ENCODE results near the gene OR10G3.

DNA sequence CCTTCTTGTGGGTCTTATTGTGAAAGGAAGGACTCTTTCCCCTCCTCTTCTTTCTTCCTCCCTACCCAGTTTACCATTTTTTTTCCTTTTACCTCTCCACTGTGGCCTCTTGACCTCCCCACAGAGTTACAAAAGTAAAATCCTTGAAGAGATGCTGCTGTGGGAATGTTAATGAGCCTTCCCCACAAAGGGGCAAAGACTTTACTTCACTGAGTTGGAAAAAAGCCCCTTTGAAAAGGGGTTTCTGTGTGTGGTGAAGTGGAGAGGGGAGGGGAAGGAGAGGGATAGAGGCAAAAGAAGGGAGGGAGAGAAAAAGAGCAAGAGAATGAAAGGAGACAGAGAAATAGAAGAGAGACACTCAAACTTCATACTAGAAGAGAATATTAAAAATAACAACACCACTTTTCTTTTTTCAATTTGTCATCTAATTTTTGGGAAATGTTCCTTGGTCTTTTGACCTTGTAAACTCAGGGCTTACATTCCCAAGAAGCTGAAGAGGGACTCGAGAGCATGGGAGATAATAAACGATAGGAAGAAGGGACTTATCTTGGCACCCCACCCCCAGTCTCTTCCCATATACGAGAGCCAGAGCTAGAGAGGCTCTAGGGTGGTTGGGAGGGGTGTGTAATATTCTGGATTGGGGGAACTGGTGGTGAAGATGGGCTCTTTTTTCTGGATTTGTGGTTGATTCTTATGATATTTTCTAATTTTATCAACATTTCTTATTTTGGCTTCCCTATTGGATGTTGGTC lies 40.5 kb downstream of the OR10G3 start:
- TF ChIP-seq, protein P1, sequence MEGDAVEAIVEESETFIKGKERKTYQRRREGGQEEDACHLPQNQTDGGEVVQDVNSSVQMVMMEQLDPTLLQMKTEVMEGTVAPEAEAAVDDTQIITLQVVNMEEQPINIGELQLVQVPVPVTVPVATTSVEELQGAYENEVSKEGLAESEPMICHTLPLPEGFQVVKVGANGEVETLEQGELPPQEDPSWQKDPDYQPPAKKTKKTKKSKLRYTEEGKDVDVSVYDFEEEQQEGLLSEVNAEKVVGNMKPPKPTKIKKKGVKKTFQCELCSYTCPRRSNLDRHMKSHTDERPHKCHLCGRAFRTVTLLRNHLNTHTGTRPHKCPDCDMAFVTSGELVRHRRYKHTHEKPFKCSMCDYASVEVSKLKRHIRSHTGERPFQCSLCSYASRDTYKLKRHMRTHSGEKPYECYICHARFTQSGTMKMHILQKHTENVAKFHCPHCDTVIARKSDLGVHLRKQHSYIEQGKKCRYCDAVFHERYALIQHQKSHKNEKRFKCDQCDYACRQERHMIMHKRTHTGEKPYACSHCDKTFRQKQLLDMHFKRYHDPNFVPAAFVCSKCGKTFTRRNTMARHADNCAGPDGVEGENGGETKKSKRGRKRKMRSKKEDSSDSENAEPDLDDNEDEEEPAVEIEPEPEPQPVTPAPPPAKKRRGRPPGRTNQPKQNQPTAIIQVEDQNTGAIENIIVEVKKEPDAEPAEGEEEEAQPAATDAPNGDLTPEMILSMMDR (conservative IDR thresholded peaks at IDR 0.05; ENCODE audit: low read length): no peak
- TF ChIP-seq EZH2phosphoT487 (IDR thresholded peaks at IDR 0.05; ENCODE audit: borderline replicate concordance, low read depth, low read length): no peak
